ENCODE data around the gene MYL6B.

The MYL6B gene

GRCh38 chr12:56122637-56123036 is 29.8 kb upstream of the MYL6B start:
- no peak for DNase-seq (ENCODE audit: low read depth, low spot score)

GRCh38 chr12:56124133-56124532 is 28.3 kb upstream of the MYL6B start:
- DNase-seq (ENCODE audit: low read depth, low spot score): no peak

GRCh38 chr12:56126732-56127239 is 25.6 kb upstream of the MYL6B start:
- DNase-seq (ENCODE audit: low read depth, low spot score): no peak

GRCh38 chr12:56127485-56127887 is 24.9 kb upstream of the MYL6B start:
- DNase-seq (ENCODE audit: low read depth, low spot score): no peak

- DNase-seq (ENCODE audit: low read depth, low spot score): peak; percentile 100
Measured at GRCh38 chr12:56127888-56128669, 24.3 kb upstream of the MYL6B start, which contains the start of gene ESYT1. TSS of gene ESYT1 (plus strand) at chr12:56128267. CDS start at chr12:56128320, 53 bp downstream.

GRCh38 chr12:56128670-56129205 is 23.6 kb upstream of the MYL6B start:
- DNase-seq (ENCODE audit: low read depth, low spot score): peak; percentile 57

GRCh38 chr12:56129206-56129941 is 23.0 kb upstream of the MYL6B start:
- DNase-seq (ENCODE audit: low read depth, low spot score): peak; percentile 75

- DNase-seq (ENCODE audit: low read depth, low spot score): no peak
Measured at GRCh38 chr12:56129942-56130495, 22.4 kb upstream of the MYL6B start.

- no peak for DNase-seq (ENCODE audit: low read depth, low spot score)
Measured at GRCh38 chr12:56130876-56131275, 21.5 kb upstream of the MYL6B start.

- no peak for DNase-seq (ENCODE audit: low read depth, low spot score)
Measured at GRCh38 chr12:56134897-56135296, 17.5 kb upstream of the MYL6B start.

GRCh38 chr12:56137853-56138571 is 14.4 kb upstream of the MYL6B start:
- DNase-seq (ENCODE audit: low read depth, low spot score): no peak

GRCh38 chr12:56141946-56142784 is 10.2 kb upstream of the MYL6B start:
- DNase-seq (ENCODE audit: low read depth, low spot score): no peak

GRCh38 chr12:56143217-56143616 is 9.2 kb upstream of the MYL6B start:
- DNase-seq (ENCODE audit: low read depth, low spot score): no peak

- no peak for DNase-seq (ENCODE audit: low read depth, low spot score)
Measured at GRCh38 chr12:56143870-56144269, 8.5 kb upstream of the MYL6B start.

- DNase-seq (ENCODE audit: low read depth, low spot score): no peak
Measured at GRCh38 chr12:56145217-56145616, 7.2 kb upstream of the MYL6B start.

- DNase-seq (ENCODE audit: low read depth, low spot score): no peak
Measured at GRCh38 chr12:56146492-56147460, 5.6 kb upstream of the MYL6B start.

GRCh38 chr12:56150563-56150962 is 1.8 kb upstream of the MYL6B start:
- peak; percentile 45 for DNase-seq (ENCODE audit: low read depth, low spot score)

- DNase-seq (ENCODE audit: low read depth, low spot score): peak; percentile 62
Measured at GRCh38 chr12:56151672-56152131, 685 bp upstream of the MYL6B start.
